Endometrial microvascular endothelial cells (primary cell): Measurements from ENCODE around the gene AQP9. TPM values are rescaled to one million over a fixed set of nuclear protein-coding genes. Genes with fewer than 3 reads are reported as not detected.

Source experiments
- in situ Hi-C: cut with HindIII; loops from 2 replicates; pipeline ENCODE4 v1.10.0; 2017; ENCODE audit warnings: low sequenced_read_pairs, low pct_unique_long_range_greater_than_20kb; ENCODE audit errors: inconsistent ontology term
- total RNA-seq: library from RNA; depleted of rRNA; stranded (reverse); fragments of >200 nt; gene quantifications from one replicate; pipeline ENCODE4 v1.2.3, GENCODE V29; 2015; ENCODE audit errors: inconsistent ontology term

The AQP9 gene
- total RNA-seq, 1 donor from 2014 or later: not detected

DNA sequence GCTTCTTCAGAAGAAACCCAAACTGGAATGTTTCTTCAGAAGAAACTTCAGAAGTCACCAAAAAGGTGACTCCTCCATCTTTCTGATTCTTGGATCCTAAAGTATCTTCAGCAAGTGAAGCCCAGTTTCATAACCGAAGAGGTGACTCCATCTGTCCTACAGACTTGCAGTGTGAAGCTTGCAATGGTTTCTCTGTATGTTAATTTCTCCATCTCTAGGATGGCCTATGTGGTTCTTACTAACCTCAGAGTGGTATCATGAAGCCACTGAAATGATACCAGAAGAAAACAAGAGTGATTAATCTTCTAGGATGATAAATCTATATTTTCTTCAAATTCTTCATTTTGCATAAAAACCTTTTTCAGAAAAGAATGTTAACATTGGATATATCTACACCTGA is 495 bp upstream of the AQP9 start:
- in situ Hi-C loops: no loop called here

- in situ Hi-C loops: no loop called here
Measured at GRCh38 chr15:58139276-58139988, 1.3 kb downstream of the AQP9 start.

- in situ Hi-C loops: no loop called here
Measured at GRCh38 chr15:58139989-58140522, 1.9 kb downstream of the AQP9 start.

DNA sequence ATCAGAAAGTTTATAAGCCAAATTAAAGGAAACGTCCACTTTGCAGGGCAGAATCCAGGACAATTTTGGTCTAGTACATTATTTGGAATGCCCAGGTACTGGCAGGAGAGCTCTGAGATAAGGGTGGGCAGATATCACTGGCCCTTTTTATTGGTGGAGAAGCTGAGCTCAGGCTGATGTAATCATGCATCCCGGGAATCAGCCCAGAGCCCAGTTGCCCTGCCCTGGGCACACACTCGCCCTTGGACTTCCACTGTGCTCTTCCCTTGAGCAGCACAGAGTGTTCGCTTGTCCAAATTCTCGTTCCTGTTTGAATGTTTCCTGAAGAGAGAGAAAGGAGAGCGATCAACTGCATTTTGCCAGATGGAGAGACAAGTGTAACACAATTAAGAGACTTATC is 3.7 kb downstream of the AQP9 start:
- in situ Hi-C loops: no loop called here

- in situ Hi-C loops: no loop called here
Measured at GRCh38 chr15:58142827-58143461, 4.8 kb downstream of the AQP9 start.

- in situ Hi-C loops: no loop called here
Measured at GRCh38 chr15:58145606-58146005, 7.4 kb downstream of the AQP9 start.

GRCh38 chr15:58146211-58146610 is 8.0 kb downstream of the AQP9 start:
- in situ Hi-C loops: no loop called here

GRCh38 chr15:58146749-58147148 is 8.6 kb downstream of the AQP9 start:
- in situ Hi-C loops: no loop called here

DNA sequence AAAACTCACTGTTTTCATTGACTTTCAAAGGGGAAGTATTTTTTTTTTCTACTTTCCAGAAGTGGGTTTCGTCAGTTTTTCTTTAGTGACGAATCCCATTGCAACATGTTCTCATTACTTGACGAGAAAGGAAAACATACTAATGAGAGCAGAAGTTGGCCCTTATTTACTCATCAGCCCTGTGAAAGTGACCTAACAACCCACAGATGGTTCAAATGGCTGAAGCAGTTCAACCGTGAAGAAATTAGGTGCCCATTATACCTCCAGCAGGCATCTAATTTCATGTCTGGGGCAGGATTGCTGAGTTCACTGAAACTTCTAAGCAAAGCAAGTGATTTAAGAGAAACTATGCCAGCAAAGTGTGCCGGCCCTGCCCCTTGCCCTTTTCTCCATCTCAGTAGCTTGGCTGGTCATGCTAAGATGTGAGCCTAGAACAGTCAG is 9.0 kb downstream of the AQP9 start:
- in situ Hi-C loops: no loop called here

- in situ Hi-C loops: no loop called here
Measured at GRCh38 chr15:58148120-58148519, 9.9 kb downstream of the AQP9 start.

GRCh38 chr15:58148633-58149445 is 10.7 kb downstream of the AQP9 start:
- in situ Hi-C loops: no loop called here

GRCh38 chr15:58154769-58155168 is 16.6 kb downstream of the AQP9 start:
- in situ Hi-C loops: no loop called here

DNA sequence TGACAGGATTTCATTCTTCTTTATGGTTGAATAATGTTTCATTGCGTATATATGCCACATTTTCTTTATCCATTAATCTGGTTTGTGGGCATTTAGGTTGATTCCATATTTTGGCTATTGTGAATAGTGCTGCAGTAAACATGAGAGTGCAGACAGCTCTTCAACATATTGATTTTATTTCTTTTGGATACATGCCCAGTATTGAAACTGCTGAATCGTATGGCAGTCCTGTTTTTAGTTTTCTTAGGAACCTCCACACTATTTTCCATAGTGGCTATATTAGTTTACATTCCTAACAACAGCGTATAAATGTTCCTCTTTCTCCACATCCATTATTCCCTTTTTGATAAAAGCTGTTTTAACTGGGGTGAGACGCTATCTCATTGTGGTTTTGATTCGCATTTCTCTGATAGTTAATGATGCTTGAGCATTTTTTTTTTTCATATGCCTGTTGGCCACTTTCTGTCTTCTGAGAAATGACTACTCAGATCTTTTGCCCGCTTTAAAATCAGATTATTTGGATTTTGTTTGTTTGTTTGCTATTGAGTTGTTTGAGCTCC is 21.7 kb downstream of the AQP9 start:
- in situ Hi-C loops: no loop called here

- in situ Hi-C loops: no loop called here
Measured at GRCh38 chr15:58161436-58161930, 23.3 kb downstream of the AQP9 start.

GRCh38 chr15:58163985-58164384 is 25.8 kb downstream of the AQP9 start:
- in situ Hi-C loops: no loop called here

GRCh38 chr15:58164926-58165325 is 26.7 kb downstream of the AQP9 start:
- in situ Hi-C loops: no loop called here

DNA sequence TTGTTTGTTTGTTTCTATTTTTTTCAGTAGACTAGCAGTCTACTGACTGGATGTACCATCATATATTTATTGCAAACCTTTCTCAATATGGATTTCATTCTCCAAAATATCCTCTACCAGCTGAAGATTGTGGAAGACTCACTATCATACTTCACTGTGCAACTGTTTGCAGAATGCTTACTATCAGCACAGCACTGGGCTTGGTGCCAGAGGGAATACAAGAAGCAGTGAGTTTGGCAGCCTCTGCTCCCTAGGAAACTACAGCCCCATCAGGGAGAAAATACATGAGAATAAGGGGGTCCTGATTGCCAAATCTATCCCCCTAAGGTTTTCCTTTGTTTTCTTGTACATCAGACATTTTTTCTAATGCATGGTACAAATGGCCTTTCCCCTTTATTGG is 27.5 kb downstream of the AQP9 start:
- in situ Hi-C loops: no loop called here

DNA sequence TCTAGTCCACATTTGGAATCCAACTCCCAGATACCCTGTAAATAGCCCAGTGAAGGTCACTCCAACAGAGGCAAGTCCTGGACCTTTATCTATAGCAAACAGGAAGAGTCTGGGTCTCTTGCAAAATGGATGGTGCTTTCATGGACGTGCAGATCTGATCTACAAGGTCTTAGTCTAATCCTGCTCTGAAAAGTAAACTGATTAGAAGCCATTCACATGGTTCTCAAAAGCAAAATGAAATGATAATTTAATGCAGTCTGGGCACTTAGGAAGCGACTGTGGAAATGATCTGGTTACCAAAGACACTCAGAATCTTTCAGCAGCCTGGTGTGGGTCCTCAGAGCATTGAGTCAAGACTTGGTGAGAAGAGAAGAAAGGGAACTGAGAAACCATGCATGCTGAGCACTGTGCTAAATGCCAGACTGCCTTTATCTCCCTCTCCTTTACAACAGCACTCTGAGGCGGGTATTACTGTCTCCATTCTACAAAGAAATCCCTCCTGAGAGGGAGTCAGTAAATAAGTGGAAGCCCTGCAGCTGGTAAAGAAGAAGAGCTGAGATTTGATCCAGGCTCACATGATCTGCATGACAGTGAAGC is 29.0 kb downstream of the AQP9 start:
- in situ Hi-C loops: no loop called here

DNA sequence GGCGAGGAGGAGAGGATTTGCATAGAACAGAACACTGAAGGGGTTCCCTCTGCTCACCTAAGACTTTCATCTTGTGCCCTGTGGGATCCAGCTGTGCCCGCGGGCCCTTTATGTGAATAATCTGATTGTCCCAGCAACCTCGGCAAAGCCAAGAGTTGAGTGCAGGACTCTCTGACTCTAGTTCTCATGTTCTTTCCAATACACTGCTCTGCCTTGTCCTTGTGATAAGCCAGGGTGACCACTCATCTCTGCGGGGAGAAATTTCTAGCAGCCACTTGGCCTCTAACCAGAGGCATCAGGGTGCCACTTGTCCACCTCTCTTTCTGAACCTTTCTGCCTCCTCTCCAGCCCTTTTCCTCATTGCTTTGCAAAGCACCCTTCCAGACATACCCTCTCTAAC is 31.8 kb downstream of the AQP9 start:
- in situ Hi-C loops: no loop called here
